22Rv1 (cell line): ENCODE results near the gene ROR1.

Experiments
- CTCF ChIP-seq: fragments of 450-650 bp; IDR thresholded peaks from 2 replicates; pipeline ENCODE4 v1.5.1; 2017; ENCODE audit warnings: mild to moderate bottlenecking
- ZFX ChIP-seq: fragments of 450-650 bp; IDR thresholded peaks from 2 replicates; pipeline ENCODE4 v1.6.1; 2017; ENCODE audit warnings: antibody characterized with exemption, borderline replicate concordance

- TF ChIP-seq CTCF (no peak), ZFX (no peak)
Observed at GRCh38 chr1:64197076-64197475, 423.3 kb downstream of the ROR1 start.
